Head of caudate nucleus (tissue), 42 donors: ENCODE measurements around the gene SLC4A1.

Experiments used
- DNase-seq, 42 donors: peaks; one replicate each; pipeline versions ENCODE4 v3.0.0 to v3.0.0-alpha.2; 2020 to 2021; ENCODE audit warnings: mixed read lengths in 7 of 42
- intact Hi-C: fragments of 100-400 bp; cut with DNase I; formaldehyde crosslinking; loops from one replicate; pipeline ENCODE4 v1.15.0; 2022

The SLC4A1 gene

GRCh38 chr17:44198721-44199552, 69.0 kb downstream of the SLC4A1 start:
- intact Hi-C loops: no loop called here
- DNase-seq: peak in 27 of 42 donors; percentile 17 to 68 (median 41)
